ENCODE results near the gene TMEM86A. TPM values are rescaled to one million over a fixed set of nuclear protein-coding genes. Genes with fewer than 3 reads are reported as not detected.

TMEM86A gene
- total and polyA plus RNA-seq, 2 of the 13 experiments (the other 11 are each of a cell fraction or from before 2014, with no cell fraction given), result 0.03 to 0.07 TPM

DNA sequence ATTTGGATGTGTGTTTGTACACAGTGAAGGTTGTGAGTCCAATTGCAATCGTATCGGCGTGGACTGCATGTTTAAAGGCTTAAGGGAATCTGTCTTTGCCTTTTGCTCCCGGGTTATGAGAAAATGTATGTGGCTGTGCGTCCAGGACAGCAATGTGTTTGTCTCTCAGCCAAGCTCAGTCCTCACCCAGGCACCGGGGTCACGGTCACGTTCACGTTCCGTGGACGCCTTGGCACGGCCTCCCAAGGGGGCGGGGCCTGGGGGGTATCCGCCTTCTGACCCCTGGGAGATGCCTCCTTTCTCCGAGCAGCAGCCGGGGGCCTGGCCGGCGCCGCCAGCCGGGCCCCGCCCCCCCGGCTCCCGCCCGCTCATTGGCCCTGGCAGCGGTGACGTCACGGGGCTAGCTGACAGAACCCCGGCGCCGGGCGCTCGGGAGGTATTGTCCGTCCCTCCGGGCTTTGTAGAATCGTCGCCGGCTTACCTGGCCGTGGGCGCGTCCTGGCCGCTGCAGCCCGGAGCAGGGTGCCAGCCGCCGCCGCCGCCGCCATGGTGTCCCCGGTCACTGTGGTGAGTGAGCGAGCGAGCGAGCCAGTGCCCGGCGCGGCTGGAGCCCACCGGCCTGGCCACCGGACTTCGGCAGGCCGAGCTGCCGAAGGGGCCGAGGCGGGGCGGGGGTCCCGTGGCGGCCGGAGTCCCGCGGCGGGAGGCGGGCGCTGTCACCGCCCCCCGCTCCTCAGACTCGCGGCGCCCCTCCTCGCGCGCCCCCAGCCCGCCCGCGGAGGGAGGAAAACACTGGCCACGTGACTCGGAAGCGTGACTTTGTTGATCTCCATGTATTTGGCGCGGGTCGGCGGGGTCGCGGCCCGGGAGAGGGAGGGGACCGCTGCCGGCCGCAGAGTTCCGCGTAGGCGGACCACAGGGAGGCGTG, at the start of gene TMEM86A (continued):
- TF ChIP-seq, protein P1, sequence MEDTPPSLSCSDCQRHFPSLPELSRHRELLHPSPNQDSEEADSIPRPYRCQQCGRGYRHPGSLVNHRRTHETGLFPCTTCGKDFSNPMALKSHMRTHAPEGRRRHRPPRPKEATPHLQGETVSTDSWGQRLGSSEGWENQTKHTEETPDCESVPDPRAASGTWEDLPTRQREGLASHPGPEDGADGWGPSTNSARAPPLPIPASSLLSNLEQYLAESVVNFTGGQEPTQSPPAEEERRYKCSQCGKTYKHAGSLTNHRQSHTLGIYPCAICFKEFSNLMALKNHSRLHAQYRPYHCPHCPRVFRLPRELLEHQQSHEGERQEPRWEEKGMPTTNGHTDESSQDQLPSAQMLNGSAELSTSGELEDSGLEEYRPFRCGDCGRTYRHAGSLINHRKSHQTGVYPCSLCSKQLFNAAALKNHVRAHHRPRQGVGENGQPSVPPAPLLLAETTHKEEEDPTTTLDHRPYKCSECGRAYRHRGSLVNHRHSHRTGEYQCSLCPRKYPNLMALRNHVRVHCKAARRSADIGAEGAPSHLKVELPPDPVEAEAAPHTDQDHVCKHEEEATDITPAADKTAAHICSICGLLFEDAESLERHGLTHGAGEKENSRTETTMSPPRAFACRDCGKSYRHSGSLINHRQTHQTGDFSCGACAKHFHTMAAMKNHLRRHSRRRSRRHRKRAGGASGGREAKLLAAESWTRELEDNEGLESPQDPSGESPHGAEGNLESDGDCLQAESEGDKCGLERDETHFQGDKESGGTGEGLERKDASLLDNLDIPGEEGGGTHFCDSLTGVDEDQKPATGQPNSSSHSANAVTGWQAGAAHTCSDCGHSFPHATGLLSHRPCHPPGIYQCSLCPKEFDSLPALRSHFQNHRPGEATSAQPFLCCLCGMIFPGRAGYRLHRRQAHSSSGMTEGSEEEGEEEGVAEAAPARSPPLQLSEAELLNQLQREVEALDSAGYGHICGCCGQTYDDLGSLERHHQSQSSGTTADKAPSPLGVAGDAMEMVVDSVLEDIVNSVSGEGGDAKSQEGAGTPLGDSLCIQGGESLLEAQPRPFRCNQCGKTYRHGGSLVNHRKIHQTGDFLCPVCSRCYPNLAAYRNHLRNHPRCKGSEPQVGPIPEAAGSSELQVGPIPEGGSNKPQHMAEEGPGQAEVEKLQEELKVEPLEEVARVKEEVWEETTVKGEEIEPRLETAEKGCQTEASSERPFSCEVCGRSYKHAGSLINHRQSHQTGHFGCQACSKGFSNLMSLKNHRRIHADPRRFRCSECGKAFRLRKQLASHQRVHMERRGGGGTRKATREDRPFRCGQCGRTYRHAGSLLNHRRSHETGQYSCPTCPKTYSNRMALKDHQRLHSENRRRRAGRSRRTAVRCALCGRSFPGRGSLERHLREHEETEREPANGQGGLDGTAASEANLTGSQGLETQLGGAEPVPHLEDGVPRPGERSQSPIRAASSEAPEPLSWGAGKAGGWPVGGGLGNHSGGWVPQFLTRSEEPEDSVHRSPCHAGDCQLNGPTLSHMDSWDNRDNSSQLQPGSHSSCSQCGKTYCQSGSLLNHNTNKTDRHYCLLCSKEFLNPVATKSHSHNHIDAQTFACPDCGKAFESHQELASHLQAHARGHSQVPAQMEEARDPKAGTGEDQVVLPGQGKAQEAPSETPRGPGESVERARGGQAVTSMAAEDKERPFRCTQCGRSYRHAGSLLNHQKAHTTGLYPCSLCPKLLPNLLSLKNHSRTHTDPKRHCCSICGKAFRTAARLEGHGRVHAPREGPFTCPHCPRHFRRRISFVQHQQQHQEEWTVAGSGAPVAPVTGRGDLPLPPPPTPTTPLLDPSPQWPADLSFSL (CRISPR knock-in tag; IDR thresholded peaks at IDR 0.05), result 0 out of 2 replicates have a peak, but pooled peaks have one; percentile 49
- TF ChIP-seq, protein P2, sequence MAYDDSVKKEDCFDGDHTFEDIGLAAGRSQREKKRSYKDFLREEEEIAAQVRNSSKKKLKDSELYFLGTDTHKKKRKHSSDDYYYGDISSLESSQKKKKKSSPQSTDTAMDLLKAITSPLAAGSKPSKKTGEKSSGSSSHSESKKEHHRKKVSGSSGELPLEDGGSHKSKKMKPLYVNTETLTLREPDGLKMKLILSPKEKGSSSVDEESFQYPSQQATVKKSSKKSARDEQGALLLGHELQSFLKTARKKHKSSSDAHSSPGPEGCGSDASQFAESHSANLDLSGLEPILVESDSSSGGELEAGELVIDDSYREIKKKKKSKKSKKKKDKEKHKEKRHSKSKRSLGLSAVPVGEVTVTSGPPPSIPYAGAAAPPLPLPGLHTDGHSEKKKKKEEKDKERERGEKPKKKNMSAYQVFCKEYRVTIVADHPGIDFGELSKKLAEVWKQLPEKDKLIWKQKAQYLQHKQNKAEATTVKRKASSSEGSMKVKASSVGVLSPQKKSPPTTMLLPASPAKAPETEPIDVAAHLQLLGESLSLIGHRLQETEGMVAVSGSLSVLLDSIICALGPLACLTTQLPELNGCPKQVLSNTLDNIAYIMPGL (CRISPR knock-in tag; IDR thresholded peaks at IDR 0.05; ENCODE audit: borderline replicate concordance in 1 of 2, low read depth in 1 of 2), result no peak
- no peak for TF ChIP-seq ZNF629 (CRISPR knock-in tag; conservative IDR thresholded peaks at IDR 0.05)
- no peak for TF ChIP-seq ZNF782 (CRISPR knock-in tag; IDR thresholded peaks at IDR 0.05; ENCODE audit: borderline replicate concordance)
- no peak for TF ChIP-seq ZBTB20 (CRISPR knock-in tag; IDR thresholded peaks at IDR 0.05; ENCODE audit: borderline replicate concordance, low read depth)
- 0 out of 2 replicates have a peak, but pooled peaks have one; percentile 45 for TF ChIP-seq SP5 (CRISPR knock-in tag; IDR thresholded peaks at IDR 0.05; ENCODE audit: borderline replicate concordance, low read depth)
- TF ChIP-seq, protein P3, sequence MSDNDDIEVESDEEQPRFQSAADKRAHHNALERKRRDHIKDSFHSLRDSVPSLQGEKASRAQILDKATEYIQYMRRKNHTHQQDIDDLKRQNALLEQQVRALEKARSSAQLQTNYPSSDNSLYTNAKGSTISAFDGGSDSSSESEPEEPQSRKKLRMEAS (IDR thresholded peaks at IDR 0.05), result 0 out of 2 replicates have a peak, but pooled peaks have one; percentile 26
- TF ChIP-seq, protein P4, sequence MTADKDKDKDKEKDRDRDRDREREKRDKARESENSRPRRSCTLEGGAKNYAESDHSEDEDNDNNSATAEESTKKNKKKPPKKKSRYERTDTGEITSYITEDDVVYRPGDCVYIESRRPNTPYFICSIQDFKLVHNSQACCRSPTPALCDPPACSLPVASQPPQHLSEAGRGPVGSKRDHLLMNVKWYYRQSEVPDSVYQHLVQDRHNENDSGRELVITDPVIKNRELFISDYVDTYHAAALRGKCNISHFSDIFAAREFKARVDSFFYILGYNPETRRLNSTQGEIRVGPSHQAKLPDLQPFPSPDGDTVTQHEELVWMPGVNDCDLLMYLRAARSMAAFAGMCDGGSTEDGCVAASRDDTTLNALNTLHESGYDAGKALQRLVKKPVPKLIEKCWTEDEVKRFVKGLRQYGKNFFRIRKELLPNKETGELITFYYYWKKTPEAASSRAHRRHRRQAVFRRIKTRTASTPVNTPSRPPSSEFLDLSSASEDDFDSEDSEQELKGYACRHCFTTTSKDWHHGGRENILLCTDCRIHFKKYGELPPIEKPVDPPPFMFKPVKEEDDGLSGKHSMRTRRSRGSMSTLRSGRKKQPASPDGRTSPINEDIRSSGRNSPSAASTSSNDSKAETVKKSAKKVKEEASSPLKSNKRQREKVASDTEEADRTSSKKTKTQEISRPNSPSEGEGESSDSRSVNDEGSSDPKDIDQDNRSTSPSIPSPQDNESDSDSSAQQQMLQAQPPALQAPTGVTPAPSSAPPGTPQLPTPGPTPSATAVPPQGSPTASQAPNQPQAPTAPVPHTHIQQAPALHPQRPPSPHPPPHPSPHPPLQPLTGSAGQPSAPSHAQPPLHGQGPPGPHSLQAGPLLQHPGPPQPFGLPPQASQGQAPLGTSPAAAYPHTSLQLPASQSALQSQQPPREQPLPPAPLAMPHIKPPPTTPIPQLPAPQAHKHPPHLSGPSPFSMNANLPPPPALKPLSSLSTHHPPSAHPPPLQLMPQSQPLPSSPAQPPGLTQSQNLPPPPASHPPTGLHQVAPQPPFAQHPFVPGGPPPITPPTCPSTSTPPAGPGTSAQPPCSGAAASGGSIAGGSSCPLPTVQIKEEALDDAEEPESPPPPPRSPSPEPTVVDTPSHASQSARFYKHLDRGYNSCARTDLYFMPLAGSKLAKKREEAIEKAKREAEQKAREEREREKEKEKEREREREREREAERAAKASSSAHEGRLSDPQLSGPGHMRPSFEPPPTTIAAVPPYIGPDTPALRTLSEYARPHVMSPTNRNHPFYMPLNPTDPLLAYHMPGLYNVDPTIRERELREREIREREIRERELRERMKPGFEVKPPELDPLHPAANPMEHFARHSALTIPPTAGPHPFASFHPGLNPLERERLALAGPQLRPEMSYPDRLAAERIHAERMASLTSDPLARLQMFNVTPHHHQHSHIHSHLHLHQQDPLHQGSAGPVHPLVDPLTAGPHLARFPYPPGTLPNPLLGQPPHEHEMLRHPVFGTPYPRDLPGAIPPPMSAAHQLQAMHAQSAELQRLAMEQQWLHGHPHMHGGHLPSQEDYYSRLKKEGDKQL (CRISPR knock-in tag; IDR thresholded peaks at IDR 0.05; ENCODE audit: low read depth), result 0 out of 2 replicates have a peak, but pooled peaks have one; percentile 31
- TF ChIP-seq BRCA1 (CRISPR knock-in tag; IDR thresholded peaks at IDR 0.05), result no peak
- TF ChIP-seq, protein P5, sequence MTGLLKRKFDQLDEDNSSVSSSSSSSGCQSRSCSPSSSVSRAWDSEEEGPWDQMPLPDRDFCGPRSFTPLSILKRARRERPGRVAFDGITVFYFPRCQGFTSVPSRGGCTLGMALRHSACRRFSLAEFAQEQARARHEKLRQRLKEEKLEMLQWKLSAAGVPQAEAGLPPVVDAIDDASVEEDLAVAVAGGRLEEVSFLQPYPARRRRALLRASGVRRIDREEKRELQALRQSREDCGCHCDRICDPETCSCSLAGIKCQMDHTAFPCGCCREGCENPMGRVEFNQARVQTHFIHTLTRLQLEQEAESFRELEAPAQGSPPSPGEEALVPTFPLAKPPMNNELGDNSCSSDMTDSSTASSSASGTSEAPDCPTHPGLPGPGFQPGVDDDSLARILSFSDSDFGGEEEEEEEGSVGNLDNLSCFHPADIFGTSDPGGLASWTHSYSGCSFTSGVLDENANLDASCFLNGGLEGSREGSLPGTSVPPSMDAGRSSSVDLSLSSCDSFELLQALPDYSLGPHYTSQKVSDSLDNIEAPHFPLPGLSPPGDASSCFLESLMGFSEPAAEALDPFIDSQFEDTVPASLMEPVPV (CRISPR knock-in tag; IDR thresholded peaks at IDR 0.05), result no peak
